Measurements from ENCODE around the gene KCTD17. TPM values are rescaled to one million over a fixed set of nuclear protein-coding genes. Genes with fewer than 3 reads are reported as not detected.

The KCTD17 gene
- total RNA-seq, 2 experiments from 2014 or later = 30.3 to 30.6 TPM

GRCh38 chr22:37037669-37038068, 13.9 kb upstream of the KCTD17 start:
- ATAC-seq = no peak
- no peak for DNase-seq
- intact Hi-C loops (cut with micrococcal nuclease) = no loop called here
- no peaks in the 10 kb centered on the region for H3K36me3 Mint-ChIP-seq (ENCODE audit: low read depth)
- H3K27ac Mint-ChIP-seq = no peak overlapping the region
- peaks cover 5% of the 10 kb centered on the region for H3K27me3 Mint-ChIP-seq
- ChIA-PET CTCF (interaction anchor here (0.8 to 0.9 kb wide), 3 partner anchors 8 to 162 kb away, joined by 3 read pairs; no protein-coding TSS in a partner anchor), POLR2A (interaction anchor here (1.1 kb wide), 1 partner anchor 13 kb away, joined by 3 read pairs; the partner anchor contains the start of gene KCTD17)
- TF ChIP-seq CTCF (IDR thresholded peaks at IDR 0.05) = no peak
- H3K9me3 Mint-ChIP-seq = no peaks in the 10 kb centered on the region
- peaks cover 8% of the 10 kb centered on the region for H3K4me1 Mint-ChIP-seq (ENCODE audit: low read depth)
- H3K4me3 Mint-ChIP-seq = no peak overlapping the region

DNA sequence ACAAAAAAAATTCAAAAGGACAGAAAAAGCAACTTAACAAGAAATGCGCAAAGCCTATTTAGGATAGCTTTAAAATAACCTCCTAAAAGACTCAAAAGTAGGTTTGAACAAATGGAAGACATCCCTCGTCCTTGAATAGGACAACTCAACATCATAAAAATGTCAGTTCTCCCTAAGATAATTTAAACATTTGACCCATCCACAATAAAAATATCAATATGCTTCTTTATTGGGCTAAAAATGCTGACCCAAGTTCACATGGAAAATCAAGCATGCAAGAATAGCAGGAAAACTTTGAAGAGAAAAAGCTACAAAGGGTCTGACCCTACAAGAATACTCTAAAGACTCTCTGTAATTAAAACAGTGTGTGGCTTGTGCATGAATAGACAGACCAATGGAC, 12.1 kb upstream of the KCTD17 start:
- H3K27me3 Mint-ChIP-seq = peaks cover 5% of the 10 kb centered on the region
- no peaks in the 10 kb centered on the region for H3K36me3 Mint-ChIP-seq (ENCODE audit: low read depth)
- no peak for ATAC-seq
- TF ChIP-seq CTCF (IDR thresholded peaks at IDR 0.05) = no peak
- ChIA-PET CTCF (interaction anchor here (1.2 to 2.1 kb wide), 2 partner anchors 52 to 183 kb away, joined by 3 to 7 read pairs; no protein-coding TSS in a partner anchor), POLR2A (interaction anchor here (1.1 kb wide), 2 partner anchors 10 to 19 kb away, joined by 3 read pairs; no protein-coding TSS in a partner anchor)
- H3K9me3 Mint-ChIP-seq = no peaks in the 10 kb centered on the region
- DNase-seq = no peak
- intact Hi-C loops (cut with micrococcal nuclease) = no loop called here
- no peak overlapping the region for H3K4me3 Mint-ChIP-seq
- H3K4me1 Mint-ChIP-seq (ENCODE audit: low read depth) = peaks cover 8% of the 10 kb centered on the region
- H3K27ac Mint-ChIP-seq = no peak overlapping the region

DNA sequence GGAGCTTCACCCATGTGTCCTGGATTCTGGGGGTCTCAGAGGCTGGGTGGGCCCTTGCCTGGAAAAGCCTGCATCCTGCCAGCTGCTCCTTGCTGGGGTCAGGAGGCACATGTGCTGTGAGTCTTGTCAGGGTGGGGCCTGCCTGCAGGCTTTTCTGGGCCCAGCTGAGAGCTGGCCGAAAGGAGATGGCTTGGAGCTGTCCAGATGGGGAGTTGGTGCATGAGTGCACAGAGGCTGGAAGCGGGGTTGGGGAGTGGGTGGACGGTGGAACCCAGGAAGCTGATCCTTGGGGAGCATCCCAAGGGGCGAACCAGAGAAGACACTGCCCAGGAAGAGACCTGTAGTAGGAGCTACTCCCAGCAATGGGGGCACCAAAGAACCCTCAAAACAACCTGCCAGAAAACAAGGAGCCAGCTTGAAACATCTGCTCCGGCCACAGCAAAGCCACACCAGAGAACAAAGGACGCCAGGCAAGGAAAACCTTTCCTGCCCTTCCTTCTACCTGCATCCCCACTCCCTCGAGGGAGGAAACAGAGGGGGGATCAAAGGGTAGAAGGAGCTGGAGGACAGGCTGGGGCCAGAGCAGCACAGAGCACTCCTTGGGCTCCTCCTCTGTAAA, 8.2 kb upstream of the KCTD17 start:
- DNase-seq (no peak), ATAC-seq (no peak)
- POLR2A ChIA-PET = interaction anchor here (1.2 to 2.0 kb wide), 2 partner anchors 13 to 50 kb away, joined by 3 to 9 read pairs; no protein-coding TSS in a partner anchor
- intact Hi-C loops (cut with micrococcal nuclease) = no loop called here
- H3K4me1 Mint-ChIP-seq (ENCODE audit: low read depth) = peaks cover 21% of the 10 kb centered on the region
- no peaks in the 10 kb centered on the region for H3K36me3 Mint-ChIP-seq (ENCODE audit: low read depth)
- H3K27me3 Mint-ChIP-seq = peaks cover 1% of the 10 kb centered on the region
- CTCF ChIA-PET = interaction anchor here (0.7 to 3.4 kb wide), 22 partner anchors 8 to 496 kb away, joined by 3 to 19 read pairs (median 4); partner anchors contain the start of gene TST
- H3K27ac Mint-ChIP-seq = no peak overlapping the region
- H3K4me3 Mint-ChIP-seq = no peak overlapping the region
- H3K9me3 Mint-ChIP-seq = no peaks in the 10 kb centered on the region
- TF ChIP-seq CTCF (IDR thresholded peaks at IDR 0.05) = no peak

DNA sequence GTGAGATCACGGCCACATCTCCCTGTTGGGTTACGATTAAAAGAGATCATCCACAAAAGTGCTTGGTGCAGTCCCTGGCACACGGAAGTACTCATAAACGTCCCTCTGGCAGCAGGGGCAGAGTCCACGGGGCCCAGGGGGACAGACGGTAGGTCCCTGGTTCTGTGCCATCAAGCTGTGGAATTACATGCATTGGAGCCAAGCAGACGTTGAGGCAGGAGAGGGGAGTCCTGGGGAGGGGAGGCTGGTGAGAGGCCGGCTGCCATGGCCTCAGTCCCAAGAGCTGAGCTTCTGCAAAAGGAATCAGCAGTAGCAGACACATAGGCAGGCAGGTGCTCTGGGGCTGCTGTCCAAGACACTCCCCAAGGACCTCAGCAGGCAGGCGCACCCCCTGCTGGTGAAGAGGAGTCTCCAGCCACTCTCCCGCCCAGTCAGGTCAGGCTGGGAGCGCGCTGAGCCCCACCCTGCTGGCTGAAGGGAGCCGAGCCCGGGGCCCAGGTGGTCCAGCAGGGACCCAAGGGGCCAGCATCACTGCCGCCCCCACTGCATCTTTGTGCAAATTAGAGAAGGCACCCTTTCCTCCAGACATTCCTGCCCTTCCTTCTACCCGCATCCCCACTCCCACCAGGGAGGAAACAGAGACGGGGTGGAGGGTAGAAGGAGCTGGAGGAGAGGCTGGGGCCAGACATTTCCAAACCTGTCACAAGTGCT, 7.6 kb upstream of the KCTD17 start:
- peak; percentile 75 for TF ChIP-seq CTCF (IDR thresholded peaks at IDR 0.05)
- POLR2A ChIA-PET = interaction anchor here (1.0 to 2.0 kb wide), 3 partner anchors 14 to 88 kb away, joined by 3 to 9 read pairs (median 3); no protein-coding TSS in a partner anchor
- H3K36me3 Mint-ChIP-seq (ENCODE audit: low read depth) = no peaks in the 10 kb centered on the region
- H3K4me3 Mint-ChIP-seq = no peak overlapping the region
- H3K27ac Mint-ChIP-seq = no peak overlapping the region
- DNase-seq (peak; percentile 74), ATAC-seq (peak; percentile 90)
- H3K9me3 Mint-ChIP-seq = no peaks in the 10 kb centered on the region
- H3K27me3 Mint-ChIP-seq = peaks cover 1% of the 10 kb centered on the region
- peaks cover 21% of the 10 kb centered on the region for H3K4me1 Mint-ChIP-seq (ENCODE audit: low read depth)
- CTCF ChIA-PET = interaction anchor here (0.6 to 3.4 kb wide), 28 partner anchors 9 to 497 kb away, joined by 3 to 19 read pairs (median 4); partner anchors contain the start of gene TST
- intact Hi-C loops (cut with micrococcal nuclease) = no loop called here
